HG03280 (cell line): ENCODE data around the gene POGK.
"Not testable (repeated sequence)": the region's sequence is repeated elsewhere in the genome, so short reads cannot be mapped to it uniquely, and the experiment has no call there.

Experiments used
- ATAC-seq: cut with Tn5 transposase; IDR thresholded peaks from one replicate; pipeline ENCODE4 v1.9.1; 2021; ENCODE audit warnings: mild to moderate bottlenecking, moderate library complexity; ENCODE audit not compliant: unreplicated experiment

The POGK gene, protein sequence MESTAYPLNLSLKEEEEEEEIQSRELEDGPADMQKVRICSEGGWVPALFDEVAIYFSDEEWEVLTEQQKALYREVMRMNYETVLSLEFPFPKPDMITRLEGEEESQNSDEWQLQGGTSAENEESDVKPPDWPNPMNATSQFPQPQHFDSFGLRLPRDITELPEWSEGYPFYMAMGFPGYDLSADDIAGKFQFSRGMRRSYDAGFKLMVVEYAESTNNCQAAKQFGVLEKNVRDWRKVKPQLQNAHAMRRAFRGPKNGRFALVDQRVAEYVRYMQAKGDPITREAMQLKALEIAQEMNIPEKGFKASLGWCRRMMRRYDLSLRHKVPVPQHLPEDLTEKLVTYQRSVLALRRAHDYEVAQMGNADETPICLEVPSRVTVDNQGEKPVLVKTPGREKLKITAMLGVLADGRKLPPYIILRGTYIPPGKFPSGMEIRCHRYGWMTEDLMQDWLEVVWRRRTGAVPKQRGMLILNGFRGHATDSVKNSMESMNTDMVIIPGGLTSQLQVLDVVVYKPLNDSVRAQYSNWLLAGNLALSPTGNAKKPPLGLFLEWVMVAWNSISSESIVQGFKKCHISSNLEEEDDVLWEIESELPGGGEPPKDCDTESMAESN

DNA sequence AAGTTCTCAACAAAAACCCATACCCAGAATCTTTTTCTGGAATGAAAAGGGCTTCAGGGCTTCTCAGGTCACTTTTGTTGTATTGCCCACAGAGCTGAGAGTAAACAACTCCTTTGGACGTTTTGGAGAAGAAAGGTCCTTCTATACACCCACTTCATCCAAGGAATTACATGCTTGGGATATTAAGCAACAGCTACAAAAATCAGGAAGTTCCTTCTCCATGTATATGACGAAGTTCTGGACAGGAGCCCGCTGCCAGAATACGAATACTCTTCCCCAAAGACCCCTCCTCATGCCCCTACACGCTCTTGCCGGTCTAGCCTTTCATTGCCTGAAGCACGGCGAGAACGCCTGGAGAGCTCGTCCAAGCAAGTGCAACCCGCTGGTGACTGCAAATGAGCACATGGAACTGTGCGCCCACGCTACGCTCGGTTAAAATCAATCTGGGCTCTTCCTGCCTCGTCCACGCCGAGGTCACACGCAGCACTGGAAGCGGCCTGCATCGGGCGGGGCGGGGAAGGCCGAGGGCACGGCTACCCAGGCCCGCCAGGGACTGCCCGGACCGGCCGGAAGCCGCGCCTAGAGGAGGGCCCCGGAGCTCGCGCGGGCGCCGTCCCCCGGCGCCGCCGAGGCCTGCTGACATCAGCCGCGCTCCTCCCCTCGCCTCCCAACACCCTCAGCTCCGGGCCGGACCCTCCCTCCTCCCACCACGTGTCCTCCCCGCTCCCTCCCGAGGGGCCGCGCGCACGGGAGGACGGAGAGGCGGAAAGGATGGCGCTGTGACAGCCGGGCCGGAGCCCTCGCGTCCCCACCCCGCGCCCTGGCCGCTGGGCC is at the start of gene POGK:
Gene POGK, plus strand, starts transcription at position 710 of the 834 bp plus-strand sequence. CDS start 1,482 bp downstream, outside the sequence.
- ATAC-seq: peak; percentile 94

DNA sequence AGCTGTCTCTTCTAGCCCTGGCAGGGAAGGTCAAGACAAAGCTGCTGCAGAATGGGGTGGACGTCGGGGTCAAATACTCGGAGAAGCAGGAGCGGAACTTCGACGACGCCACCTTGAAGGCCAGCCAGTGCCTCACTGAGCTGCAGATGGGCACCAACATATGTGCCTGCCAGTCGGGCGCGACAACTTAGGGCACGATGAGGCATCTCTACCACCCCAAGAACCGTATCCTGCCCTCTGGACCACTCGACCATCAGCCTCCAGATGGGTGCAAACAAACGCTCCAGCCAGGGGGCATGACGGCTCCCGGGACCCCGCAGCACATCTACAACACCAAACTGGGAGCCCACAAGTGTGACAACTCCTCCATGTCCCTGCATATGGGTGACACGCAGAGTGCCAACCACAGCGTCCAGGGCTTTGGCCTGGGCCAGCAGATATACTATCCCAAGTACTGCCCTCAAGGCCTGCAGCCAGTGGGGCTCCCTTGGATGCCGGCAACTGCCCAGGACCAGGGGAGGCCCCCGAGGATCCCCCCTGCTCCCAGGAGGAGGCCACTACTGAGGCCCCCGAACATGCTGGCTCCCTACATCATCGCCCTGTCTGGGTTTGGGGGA is 42.5 kb upstream of the POGK start:
- ATAC-seq: no peak

DNA sequence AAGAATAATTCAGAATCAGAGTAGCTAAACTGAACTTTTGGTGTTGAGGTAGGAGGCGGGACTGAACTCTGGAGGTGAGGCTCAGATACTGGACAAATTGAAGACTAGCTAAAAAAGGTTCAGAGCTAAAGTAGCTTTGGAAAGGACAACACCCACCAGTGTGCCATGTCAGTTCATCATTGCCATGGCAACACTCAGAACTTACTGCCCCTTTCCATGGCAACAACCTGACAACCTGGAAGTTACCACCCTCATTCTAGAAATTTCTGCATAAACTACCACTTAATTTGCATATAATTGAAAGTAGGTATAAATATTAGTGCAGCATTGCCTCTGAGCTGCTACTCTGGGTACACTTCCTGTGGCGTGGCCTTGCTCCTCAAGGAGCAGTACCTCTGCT is 30.3 kb upstream of the POGK start:
- ATAC-seq: no peak

DNA sequence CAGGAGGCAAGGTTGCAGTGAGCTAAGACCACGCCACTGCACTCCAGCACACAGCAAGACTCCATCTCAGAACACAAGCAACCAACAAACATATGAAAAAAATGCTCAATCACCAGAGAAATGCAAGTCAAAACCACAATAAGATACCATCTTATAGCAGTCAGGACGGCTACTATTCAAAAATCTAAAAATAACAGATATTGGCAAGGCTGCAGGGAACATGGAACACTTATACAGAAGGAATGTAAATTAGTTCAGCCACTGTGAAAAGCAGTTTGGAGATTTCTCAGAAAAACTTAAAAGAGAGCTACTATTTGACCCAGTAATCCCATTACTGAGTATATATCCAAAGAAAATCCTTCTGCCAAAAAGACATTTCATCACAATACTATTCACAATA is 27.6 kb upstream of the POGK start:
- no peak for ATAC-seq

DNA sequence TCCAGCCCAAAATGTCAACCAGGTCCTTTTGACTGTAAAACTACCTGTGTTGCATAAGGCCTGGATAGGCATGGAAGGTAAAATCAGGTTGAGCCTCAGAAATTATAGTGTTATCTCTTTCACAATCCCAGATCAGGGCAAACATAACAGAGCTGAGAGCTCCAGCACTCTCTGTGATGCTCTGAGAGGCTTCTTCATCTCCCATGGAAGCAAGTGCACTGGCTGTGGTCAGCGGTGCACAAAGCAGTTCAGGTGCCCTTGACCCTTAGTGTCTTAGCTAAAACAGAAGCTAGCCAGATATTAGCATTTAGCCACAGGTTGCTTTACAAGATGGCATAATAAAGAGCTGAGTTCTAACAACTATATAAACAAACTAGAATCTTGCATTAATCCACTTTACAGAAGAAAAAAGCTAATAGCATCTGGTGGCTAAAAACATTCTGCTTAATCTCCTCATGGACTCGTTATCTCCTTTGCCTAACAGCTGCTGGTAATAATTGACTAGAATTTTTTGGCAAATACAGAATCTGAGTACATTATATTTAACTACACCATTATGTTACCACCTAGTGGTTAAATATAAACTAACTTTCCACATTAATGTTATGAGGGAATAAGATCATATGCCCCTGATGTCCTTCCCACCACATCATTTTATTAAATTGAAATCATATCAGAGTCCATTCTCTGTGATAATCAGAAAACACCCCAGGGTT is 25.6 kb upstream of the POGK start:
- ATAC-seq: no peak

DNA sequence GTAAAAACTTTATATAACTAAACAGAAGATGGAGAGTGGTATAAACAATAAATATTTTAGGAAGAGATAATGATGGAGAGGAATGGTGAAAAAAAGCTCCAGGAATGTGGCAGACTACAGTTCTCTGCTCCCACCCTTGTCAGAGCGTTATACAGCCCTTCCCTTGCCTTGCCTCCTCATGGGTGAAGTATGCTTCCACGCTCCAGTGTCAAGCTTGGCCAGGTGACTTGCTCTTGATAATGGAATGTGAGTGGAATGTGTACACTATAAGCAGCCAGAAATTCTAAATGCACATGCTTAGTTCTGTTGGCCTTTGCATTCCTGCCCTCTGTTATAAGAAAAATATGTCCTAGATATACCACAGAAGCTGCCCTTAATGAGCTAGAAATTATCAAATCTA is 24.7 kb upstream of the POGK start:
- no peak for ATAC-seq

DNA sequence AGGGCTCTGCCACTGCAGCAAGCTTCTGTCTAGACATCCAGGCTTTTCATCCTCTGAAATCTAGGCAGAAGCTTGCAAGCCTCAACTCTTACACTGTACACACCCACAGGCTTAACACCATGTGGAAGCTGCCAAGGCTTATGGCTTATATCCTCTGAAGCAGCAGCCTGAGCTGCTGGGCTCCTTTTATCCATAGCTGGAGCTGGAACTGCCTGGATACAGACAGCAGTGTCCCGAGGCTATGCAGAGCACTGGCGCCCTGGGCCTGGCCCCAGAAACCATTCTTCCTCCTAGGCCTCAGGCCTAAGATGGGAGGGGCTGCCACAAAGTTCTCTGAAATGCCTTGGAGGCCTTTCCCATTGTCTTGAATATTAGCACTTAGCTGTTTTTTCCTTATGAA is 19.3 kb upstream of the POGK start:
- ATAC-seq: no peak

DNA sequence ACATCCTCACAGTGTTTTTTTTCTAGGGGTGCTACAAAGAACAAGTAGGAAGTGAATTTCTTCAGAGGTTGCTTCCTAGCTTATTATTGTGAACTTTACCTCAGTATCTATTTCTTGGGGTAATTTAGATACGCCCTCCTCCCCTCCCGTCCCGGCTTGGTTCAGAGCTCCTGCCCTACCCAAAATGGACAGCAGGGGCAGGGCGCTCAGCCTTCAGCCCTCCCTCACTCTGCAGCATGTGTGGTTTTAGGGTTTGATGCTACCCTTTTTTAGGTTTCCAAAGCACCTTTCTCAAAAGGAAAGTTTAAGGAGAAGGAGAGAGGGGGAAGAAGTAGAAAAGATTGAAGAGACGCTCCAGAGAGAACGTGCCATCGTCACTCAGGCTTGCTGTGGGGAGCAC is 16.9 kb upstream of the POGK start:
- ATAC-seq: peak; percentile 55

DNA sequence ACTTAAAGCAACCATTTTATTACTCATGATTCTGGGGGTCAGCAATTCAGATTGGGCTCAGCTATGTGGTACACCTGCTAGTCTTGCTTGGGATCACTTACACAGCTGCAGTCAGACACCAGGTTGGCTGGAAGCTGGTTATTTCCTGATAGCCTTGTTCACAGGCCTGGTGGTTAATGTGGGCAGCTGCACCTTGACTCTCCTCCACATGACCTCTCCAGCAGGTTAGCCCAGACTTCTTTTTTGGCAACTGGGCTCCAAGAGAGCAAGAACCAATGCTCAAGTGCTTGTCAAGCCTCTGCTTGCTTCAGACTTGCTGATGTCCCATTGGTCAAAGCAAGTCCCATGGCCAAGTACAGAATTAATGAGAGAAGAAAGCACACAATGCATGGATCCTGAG is 11.8 kb upstream of the POGK start:
- no peak for ATAC-seq

DNA sequence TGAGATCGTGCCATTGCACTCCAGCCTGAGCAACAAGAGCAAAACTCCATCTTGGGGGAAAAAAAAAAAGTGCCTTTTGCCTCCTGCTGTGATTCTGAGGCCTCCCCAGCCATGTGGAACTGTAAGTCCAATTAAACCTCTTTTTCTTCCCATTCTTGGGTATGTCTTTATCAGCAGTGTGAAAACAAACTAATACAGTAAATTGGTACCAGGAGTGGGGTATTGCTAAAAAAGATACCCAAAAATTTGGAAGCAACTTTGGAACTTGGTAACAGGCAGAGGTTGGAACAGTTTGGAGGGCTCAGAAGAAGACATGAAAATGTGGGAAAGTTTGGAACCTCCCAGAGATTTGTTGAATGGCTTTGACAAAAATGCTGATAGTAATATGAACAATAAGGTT is 9.5 kb upstream of the POGK start:
- ATAC-seq: not testable (repeated sequence)

DNA sequence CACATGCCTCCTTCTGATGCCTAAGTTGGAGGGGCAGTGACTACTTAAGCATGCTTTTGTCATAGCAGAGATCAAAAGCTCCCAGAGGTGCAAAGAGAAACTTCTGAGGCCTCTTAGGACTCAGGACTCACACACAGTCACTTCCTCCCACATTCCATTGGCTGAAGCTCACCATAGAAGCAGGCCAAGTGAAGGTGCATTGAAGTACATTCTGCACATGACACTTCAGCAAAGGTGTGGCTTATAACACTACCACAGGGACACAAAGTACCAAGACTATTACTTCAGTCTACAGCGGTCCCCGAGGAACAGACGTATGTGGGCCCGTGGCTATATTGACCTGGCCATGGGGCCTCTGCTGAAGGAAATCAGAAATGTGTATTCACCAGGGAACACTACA is 2.5 kb upstream of the POGK start:
- ATAC-seq: no peak

DNA sequence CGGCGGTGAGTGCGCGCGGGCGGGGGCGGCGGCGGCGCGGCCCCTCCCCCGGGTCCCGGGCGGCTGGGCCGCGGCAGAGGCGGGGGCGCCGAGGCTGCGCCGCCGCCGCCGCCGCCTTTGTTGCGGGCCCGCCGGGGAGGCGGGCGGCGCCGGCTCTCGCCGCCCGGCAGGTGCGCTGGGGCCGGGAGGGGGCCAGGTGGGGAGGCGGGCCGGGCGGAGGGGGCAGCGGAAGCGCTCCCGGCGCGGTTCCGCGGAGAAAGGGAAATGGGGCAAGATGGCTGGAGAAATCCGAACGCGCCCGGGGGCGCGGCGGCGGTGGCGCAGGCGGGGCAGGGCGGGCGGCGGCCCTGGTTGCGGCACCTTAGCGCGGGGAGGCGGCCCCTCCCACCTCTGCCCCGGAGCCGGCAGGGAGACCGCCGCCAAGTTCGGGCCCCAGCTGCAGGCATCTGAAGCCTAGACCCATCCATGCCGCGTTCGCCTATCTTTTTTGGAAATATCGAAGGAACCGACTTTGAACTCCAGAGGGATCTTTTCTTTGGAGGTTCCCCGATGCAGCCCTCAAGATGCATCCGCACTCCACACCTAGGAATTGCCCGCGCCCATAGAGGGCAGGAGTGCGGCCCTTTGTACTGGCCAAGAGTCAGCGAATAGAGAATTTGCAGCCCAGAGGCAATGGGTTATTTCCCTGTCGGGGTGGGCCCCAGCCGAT is 479 bp downstream of the POGK start:
- peak; percentile 44 for ATAC-seq

DNA sequence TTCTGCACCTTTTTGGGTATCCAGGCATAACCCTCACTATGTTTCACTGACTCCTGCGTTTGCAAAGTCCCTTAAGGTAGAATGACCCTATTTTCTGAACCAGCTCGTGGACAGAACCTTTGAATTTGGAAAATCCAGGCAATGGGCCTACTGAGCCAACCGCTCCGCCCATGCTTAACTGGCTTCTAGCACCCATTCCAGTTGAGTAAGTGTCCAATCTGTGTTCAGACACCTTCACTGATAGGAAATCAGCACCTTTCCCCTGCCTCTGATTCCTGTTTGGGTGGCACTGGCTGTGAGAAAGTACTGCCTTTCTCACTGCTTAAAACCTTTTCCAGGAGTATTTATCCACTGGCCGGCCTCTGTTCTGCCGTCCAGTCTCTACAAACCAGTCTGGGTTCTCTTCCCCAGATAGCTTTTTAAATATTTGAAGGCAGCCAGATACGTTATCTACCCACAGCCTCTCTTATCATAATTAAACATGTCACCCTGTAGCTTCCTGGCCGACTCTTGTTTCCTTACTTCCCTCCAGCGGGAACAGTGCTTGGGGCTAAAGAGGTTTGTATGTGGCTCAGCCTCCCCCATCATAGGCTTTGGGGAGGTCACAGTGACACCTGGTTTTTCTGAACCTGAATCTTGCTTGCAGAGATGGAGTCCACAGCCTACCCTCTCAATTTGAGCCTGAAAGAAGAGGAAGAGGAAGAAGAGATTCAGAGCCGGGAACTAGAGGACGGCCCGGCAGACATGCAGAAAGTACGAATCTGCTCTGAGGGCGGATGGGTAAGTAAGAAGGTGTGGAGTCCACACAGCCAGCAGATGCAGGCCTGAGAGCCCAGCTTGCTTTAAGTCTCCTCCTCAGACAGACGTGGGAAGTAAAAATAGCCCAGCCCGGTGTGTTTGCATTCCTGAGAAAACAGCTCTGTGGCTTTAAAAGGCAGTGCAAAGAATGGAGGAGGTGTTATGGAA is 1.3 kb downstream of the POGK start:
- no peak for ATAC-seq

DNA sequence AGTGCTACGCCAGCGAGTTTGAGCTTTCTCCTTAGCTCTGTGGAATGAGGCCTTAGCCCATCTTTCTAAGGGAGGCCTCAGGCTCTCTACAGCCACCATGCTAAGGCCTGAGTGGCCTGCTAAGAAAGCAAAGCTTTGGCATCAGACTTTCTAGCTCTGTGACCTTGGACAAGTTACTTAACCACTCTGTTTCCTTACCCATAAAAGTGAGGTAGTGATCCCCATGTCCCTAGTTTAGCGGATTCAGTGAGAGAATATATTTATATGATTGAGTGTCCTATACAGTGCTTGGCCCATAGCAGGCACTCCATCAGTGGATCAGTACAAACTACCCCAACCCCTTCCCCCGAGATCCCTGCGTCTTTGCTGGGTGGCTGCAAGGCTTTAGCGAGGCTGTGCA is 4.0 kb downstream of the POGK start:
- no peak for ATAC-seq

DNA sequence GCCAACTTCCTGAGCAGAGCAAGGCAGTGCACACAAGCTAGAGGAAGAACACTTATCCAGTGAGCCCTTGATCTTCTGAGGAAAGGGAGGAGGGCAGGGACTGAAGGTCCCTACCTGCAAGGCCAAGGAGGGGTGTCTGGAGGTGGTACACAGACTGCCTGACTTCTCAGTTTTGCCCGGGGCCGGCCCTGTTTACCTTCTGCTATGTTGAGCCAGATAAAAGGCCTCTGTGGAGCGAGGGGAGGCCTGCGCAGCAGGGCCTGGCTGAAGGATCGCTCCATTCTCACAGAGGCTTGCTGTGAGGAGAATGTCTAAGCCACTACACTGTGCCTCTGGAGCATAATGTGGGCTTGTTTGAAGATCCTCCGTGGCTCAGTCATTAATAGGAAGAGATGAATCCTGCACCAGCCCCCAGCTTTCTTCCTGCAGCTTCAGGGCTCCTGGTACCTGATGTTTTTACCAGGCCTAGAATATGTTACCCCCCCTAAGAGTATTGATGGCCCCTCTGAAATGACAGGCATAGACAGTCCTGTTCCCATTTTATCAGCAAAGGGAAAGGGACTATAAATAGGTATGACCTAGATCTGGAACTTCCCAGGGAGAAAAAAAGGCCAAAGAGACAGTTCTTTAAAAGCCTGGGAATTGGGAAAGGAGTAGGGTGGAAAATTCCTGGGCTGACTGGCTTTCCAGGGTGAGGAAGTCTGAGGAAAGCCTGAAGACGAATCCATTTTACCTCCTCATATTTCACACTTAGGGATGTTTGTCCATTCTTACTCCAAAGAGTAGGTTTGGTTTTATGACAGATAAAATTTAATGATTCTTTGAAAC is 4.7 kb downstream of the POGK start:
- ATAC-seq: no peak

DNA sequence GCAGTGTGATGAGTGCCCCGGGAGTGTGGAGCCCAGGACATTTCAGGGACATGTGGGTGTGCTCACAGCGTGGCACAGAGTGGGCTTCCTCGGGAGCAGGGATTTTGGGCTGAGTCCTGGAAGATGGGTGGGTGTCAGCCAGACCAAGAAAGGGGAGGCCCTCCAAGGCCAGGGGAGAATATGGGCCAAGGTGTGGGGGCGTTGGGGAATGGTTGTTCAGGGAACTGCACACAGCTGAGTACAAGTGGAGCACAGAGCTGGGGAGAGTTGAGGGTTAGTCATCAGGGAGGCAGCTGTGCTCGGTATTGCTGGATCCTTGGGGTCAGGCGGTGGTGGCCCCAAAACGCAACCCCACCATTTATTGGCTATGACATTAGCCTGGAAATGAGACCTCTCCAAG is 5.5 kb downstream of the POGK start:
- ATAC-seq: no peak

DNA sequence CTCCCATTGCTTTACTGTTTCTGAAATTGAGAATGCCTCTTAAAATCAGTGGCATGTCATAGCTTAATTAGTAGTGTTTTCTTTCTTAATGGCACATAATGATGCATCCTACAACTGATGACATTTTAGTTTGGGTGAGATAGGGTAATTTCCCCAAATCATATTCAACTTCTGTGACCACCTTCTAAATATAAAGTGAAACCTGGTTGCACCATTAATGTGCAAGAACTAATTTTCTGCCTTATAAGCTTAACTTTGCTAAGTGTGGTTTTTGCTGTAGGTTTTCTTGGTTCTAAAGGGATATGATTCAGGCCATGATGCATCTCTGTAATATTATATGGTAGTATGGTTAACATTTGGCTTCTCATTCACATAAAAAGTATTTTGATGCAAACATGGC is 8.9 kb downstream of the POGK start:
- no peak for ATAC-seq

DNA sequence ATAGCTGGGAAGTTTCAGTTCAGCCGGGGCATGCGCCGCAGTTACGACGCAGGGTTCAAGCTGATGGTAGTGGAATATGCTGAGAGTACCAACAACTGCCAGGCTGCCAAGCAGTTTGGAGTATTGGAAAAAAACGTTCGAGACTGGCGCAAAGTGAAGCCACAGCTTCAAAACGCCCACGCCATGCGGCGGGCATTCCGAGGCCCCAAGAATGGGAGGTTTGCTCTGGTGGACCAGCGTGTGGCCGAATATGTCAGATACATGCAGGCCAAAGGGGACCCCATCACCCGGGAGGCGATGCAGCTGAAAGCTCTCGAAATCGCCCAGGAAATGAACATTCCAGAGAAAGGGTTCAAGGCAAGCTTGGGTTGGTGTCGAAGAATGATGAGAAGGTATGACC is 9.9 kb downstream of the POGK start:
- ATAC-seq: no peak
